WI38 (cell line): Measurements from ENCODE around the gene GNL2.
A peak's percentile ranks its signal among the peaks of the same experiment; 100 is the strongest.
"Not testable (repeated sequence)": the region's sequence is repeated elsewhere in the genome, so short reads cannot be mapped to it uniquely, and the experiment has no call there.

Experiments used
- H3K4me3 ChIP-seq: 2 replicates; pipeline ENCODE4 v1.5.1; 2011; ENCODE audit warnings: low read depth, mild to moderate bottlenecking, control low read depth, low read length
- CTCF ChIP-seq: IDR thresholded peaks from 2 replicates; pipeline ENCODE4 v1.5.1; 2012; ENCODE audit warnings: low read depth, mild to moderate bottlenecking, control low read depth, low read length

The GNL2 gene

GRCh38 chr1:37567023-37567422 lies 28.7 kb downstream of the GNL2 start:
- no peak overlapping the region for H3K4me3 ChIP-seq
- no peak for TF ChIP-seq CTCF

- TF ChIP-seq CTCF: no peak
- no peak overlapping the region for H3K4me3 ChIP-seq
These were observed 30.8 kb downstream of the GNL2 start for GRCh38 chr1:37564892-37565291.

- no peak overlapping the region for H3K4me3 ChIP-seq
- no peak for TF ChIP-seq CTCF
These were observed 32.8 kb downstream of the GNL2 start for GRCh38 chr1:37562984-37563383.

GRCh38 chr1:37561133-37562132 lies 34.3 kb downstream of the GNL2 start:
- H3K4me3 ChIP-seq: no peak overlapping the region
- TF ChIP-seq CTCF: peak; percentile 50

GRCh38 chr1:37560401-37561132 lies 35.2 kb downstream of the GNL2 start:
- no peak overlapping the region for H3K4me3 ChIP-seq
- TF ChIP-seq CTCF: no peak

- not testable (repeated sequence) for H3K4me3 ChIP-seq
These were observed 35.8 kb downstream of the GNL2 start for GRCh38 chr1:37559957-37560379.

GRCh38 chr1:37559080-37559479 lies 36.7 kb downstream of the GNL2 start:
- H3K4me3 ChIP-seq: no peak overlapping the region
- no peak for TF ChIP-seq CTCF
